Heart left ventricle (tissue), 16 donors: ENCODE results near the gene CLDND1. TPM values are rescaled to one million over a fixed set of nuclear protein-coding genes. Genes with fewer than 3 reads are reported as not detected.

ENCODE experiments used
- ATAC-seq, 4 donors: fragments of 200-7000 bp; cut with Tn5 transposase; one replicate each; pipeline ENCODE4 v1.9.1; 2020 to 2022; ENCODE audit warnings: moderate library complexity in 4 of 4, mild to moderate bottlenecking in 3 of 4, moderate number of reproducible peaks in 1 of 4
- DNase-seq, 5 donors: peaks; one replicate each; pipeline ENCODE4 v3.0.0-alpha.2; 2020
- H3K27ac ChIP-seq, 12 donors: fragments of 200-600 bp; sonication (generic) in 4 of 12; one replicate each; pipeline versions ENCODE4 v1.5.0 to v1.8.0; 2016 to 2022; ENCODE audit warnings: mild to moderate bottlenecking in 2 of 12
- H3K27me3 ChIP-seq, 9 donors: fragments of 200-600 bp; sonication (generic) in 2 of 9; one replicate each; pipeline versions ENCODE4 v1.5.1 to v1.8.0; 2016 to 2022; ENCODE audit warnings: mild to moderate bottlenecking in 3 of 9
- H3K36me3 ChIP-seq, 9 donors: fragments of 200-600 bp; sonication (generic) in 2 of 9; one replicate each; pipeline versions ENCODE4 v1.5.0 to v1.8.0; 2018 to 2022; ENCODE audit warnings: mild to moderate bottlenecking in 2 of 9
- H3K4me1 ChIP-seq, 12 donors: fragments of 200-600 bp; sonication (generic) in 4 of 12; one replicate each; pipeline versions ENCODE4 v1.5.0 to v1.8.0; 2016 to 2022; ENCODE audit warnings: mild to moderate bottlenecking in 3 of 12
- H3K4me3 ChIP-seq, 12 donors: fragments of 200-600 bp; sonication (generic) in 4 of 12; one replicate each; pipeline versions ENCODE4 v1.5.0 to v1.8.0; 2017 to 2022; ENCODE audit warnings: mild to moderate bottlenecking in 9 of 12, moderate library complexity in 4 of 12
- H3K9me3 ChIP-seq, 12 donors: fragments of 200-600 bp; sonication (generic) in 4 of 12; one replicate each; pipeline versions ENCODE4 v1.5.0 to v1.8.0; 2016 to 2022; ENCODE audit warnings: mild to moderate bottlenecking in 1 of 12
- CTCF ChIP-seq, 12 donors: fragments of 200-600 bp; sonication (generic) in 4 of 12; IDR thresholded peaks; one replicate each; pipeline versions ENCODE4 v1.5.0 to v1.8.0; 2018 to 2022; ENCODE audit warnings: antibody characterized with exemption in 12 of 12, mild to moderate bottlenecking in 5 of 12
- POLR2A ChIP-seq, 2 donors: fragments of 450-650 bp; IDR thresholded peaks; one replicate each; pipeline ENCODE4 v1.6.1; 2017; ENCODE audit warnings: antibody characterized with exemption in 2 of 2, mild to moderate bottlenecking in 2 of 2, moderate library complexity in 2 of 2
- WGBS, 4 donors: extraction: QIAGEN DNeasy Blood & Tissue Kit in 2 of 4; methylation state at CpG; one replicate each; pipeline versions ENCODE4 v1.1.5 to v1.1.7; 2013 to 2018; 5-methylcytosine and 5-hydroxymethylcytosine counted together
- intact Hi-C, 10 donors: fragments of 100-400 bp; cut with DNase I; formaldehyde crosslinking; loops; one replicate each; pipeline versions ENCODE4 v1.11.1 to v1.14.2; 2022
- polyA plus RNA-seq, 2 donors: library from polyadenylated mRNA; stranded (reverse); fragments of 200-250 nt; gene quantifications; one replicate each; pipeline ENCODE4 v1.2.3, GENCODE V29; 2013
- total RNA-seq, 9 donors: library from RNA; depleted of rRNA in 2 of 9; stranded (reverse); fragments of >200 nt in 2 of 9; fragmentation: NEBNext Ultra II Directional in 3 of 9; extraction: Animal tissue kit (Norgen Biotek cat#: 25700) in 3 of 9; gene quantifications; one replicate each; pipeline versions ENCODE4 v1.1.0 to v1.2.4, GENCODE V29; 2016 to 2023
- donor health status: ischemic (EF 13 %, LVEDD 7.1; RV severe dilation, severe dysfunction).
- donor health status: healthy with polysubstance abuse.
- donor health status: DM: no; HTN: yes; CAD: no.
- donor health status: DM: no; HTN: no; CAD: no.
- donor health status: ischemic (EF 25% LVEDD 6.9; RV normal size, moderate dysfunction).
- donor health status: ischemic (EF 25% LVEDD 5.7; RV mildly dilated, moderate dysfunction).
- donor health status: healthy.
- donor health status: DM: yes; HTN: yes; CAD: no.
- donor health status: ischemic (EF 35%, LVEDD 5.7; RV mildly dilated, moderate dysfunction).
- donor health status: nonischemic (EF 11% LVEDD 7.7; RV severe dilation, severe dysfunction).
- donor health status: DM: yes; HTN: yes; CAD: no.
- donor health status: PGD.
- donor health status: ischemic (EF 29% LVEDD 5.4; RV normal size, mild dysfunction).
- donor health status: nonischemic (EF 23%, LVEDD 6.1; RV moderate dilation, normal function).

The CLDND1 gene
- total and polyA plus RNA-seq, 11 donors = 55.0 to 155 (median 77.0) TPM

DNA sequence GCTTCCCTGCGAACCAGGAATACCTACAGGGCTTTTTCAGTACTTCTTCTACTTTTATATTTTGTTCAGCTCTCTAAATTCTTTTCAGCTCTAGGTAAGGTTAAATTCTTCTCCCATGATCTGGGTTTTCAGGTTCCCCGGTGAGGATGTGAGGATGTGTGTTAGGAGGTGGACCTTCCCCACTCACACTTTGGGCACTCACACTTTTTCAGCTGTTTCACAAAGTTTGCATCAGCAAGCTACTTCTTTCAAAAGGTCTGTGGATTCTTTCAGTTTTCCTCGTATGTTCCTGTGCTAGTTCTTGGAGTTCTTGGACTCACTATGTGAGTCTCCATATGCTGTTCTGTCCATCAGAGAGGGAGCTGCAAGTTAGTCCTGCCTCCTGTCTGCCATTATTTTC is 39.1 kb downstream of the CLDND1 start:
- Histone ChIP-seq H3K27ac (no peak overlapping the region), H3K9me3 (peaks cover 0 to 57% (median 20%) of the 10 kb centered on the region in 12 donors), H3K36me3 (no peaks in the 10 kb centered on the region), H3K4me1 (no peaks in the 10 kb centered on the region), H3K4me3 (no peak overlapping the region), H3K27me3 (no peaks in the 10 kb centered on the region)
- no peak for DNase-seq
- TF ChIP-seq CTCF (IDR thresholded peaks at IDR 0.05) (no peak), POLR2A (IDR thresholded peaks at IDR 0.05) (no peak)
- intact Hi-C loops = no loop called here
- no peak for ATAC-seq
- 80 to 88% (median 85%) methylated on average over 3 of the region's 3 CpGs for WGBS, 4 donors

DNA sequence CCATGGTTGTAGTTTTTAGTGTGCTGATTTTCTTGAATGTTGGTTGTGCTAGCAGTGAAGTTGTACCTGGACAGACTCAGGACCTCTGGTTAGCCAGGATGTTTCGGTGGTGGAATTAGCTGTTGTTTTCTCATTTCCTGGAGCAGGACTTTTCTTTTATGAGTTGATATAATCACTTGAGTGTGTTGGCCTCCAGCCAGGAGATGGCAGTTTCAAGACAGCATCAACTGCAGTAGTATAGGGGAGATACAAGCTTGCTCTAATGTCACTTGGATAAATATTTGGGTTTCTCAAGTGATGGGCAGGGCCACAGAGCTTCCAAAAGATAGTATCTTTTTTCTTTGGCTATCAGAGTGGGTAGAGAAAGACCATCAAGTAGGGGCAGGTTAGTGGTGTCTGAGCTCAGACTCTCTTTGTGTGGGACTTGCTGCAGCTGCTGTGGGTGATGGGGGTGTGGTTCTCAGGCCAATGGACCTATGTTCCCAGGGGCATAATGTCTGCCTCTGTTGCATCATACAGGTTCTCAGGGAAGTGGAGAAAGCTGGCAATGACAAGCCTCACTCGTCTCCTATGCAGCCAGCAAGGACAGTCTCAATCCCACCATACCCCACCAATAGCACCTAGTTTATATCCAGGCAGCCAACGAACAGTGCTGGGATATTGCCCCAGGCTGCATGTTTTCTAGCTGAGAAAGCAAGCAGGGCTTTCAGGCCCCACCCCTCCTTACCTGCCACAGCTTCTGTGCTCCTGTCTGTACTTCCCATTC is 39.8 kb downstream of the CLDND1 start:
- Histone ChIP-seq H3K9me3 (peaks cover 0 to 57% (median 21%) of the 10 kb centered on the region in 12 donors), H3K4me1 (no peaks in the 10 kb centered on the region), H3K36me3 (no peaks in the 10 kb centered on the region), H3K27me3 (no peaks in the 10 kb centered on the region), H3K27ac (no peak overlapping the region), H3K4me3 (no peak overlapping the region)
- intact Hi-C loops = no loop called here
- no peak for ATAC-seq
- no peak for TF ChIP-seq POLR2A (IDR thresholded peaks at IDR 0.05)
- no peak for TF ChIP-seq CTCF (IDR thresholded peaks at IDR 0.05)
- WGBS, 4 donors = 59 to 75% (median 70%) methylated on average over 3 of the region's 3 CpGs
- no peak for DNase-seq

Other genes with a start within 250 kb of the CLDND1 start
- not detected for gene OR5H2, start 240.4 kb downstream of the CLDND1 start, total RNA-seq
- not detected for gene OR5H2, start 240.4 kb downstream of the CLDND1 start, polyA plus RNA-seq
- not detected for gene OR5K4, start 169.0 kb downstream of the CLDND1 start, total RNA-seq
- not detected for gene OR5K4, start 169.0 kb downstream of the CLDND1 start, polyA plus RNA-seq
- not detected for gene OR5K3, start 132.2 kb downstream of the CLDND1 start, total RNA-seq
- not detected for gene OR5K3, start 132.2 kb downstream of the CLDND1 start, polyA plus RNA-seq
- gene OR5K1, start 59.7 kb downstream of the CLDND1 start, total RNA-seq = not detected
- not detected for gene OR5K1, start 59.7 kb downstream of the CLDND1 start, polyA plus RNA-seq
- not detected for gene OR5K2, start 25.2 kb downstream of the CLDND1 start, total RNA-seq
- gene OR5K2, start 25.2 kb downstream of the CLDND1 start, polyA plus RNA-seq = not detected
- not detected for gene GPR15, start 9.1 kb upstream of the CLDND1 start, total RNA-seq
- not detected for gene GPR15, start 9.1 kb upstream of the CLDND1 start, polyA plus RNA-seq
- gene CPOX, start 70.7 kb upstream of the CLDND1 start, total RNA-seq = 10 to 100 TPM in 7 of 9 donors, 1 to 10 TPM in 2; 7.7 to 13.6 (median 12.4) TPM
- 10 to 100 TPM in 1 of 2 donors, 1 to 10 TPM in 1; 8.2 to 13.1 TPM for gene CPOX, start 70.7 kb upstream of the CLDND1 start, polyA plus RNA-seq
- gene ST3GAL6, start 240.4 kb upstream of the CLDND1 start, total RNA-seq = 10 to 100 TPM; 35.3 to 91.1 (median 64.5) TPM
- gene ST3GAL6, start 240.4 kb upstream of the CLDND1 start, polyA plus RNA-seq = 10 to 100 TPM; 37.3 to 95.9 TPM